H9 (cell line): ENCODE data around the gene SPESP1. TPM values are rescaled to one million over a fixed set of nuclear protein-coding genes. Genes with fewer than 3 reads are reported as not detected.

Experiments used
- DNase-seq: peaks from one replicate; pipeline ENCODE4 v3.0.0-alpha.2; 2017
- H2AFZ ChIP-seq: one replicate; pipeline ENCODE4 v1.6.1; 2013; ENCODE audit warnings: mild to moderate bottlenecking, low read length, control low read depth, moderate library complexity
- H2AK5ac ChIP-seq: 2 replicates; pipeline ENCODE4 v1.6.1; 2013; ENCODE audit warnings: low read length, control low read depth, mixed read lengths; ENCODE audit not compliant: insufficient read length
- H2BK120ac ChIP-seq: one replicate; pipeline ENCODE4 v1.6.1; 2013; ENCODE audit warnings: low read depth, mild to moderate bottlenecking, low read length, control low read depth, inconsistent platforms; ENCODE audit not compliant: poor library complexity, severe bottlenecking
- H2BK12ac ChIP-seq: 2 replicates; pipeline ENCODE4 v1.6.1; 2013; ENCODE audit warnings: low read length, control low read depth, mixed read lengths, low read depth; ENCODE audit not compliant: insufficient read length
- H2BK15ac ChIP-seq: 2 replicates; pipeline ENCODE4 v1.6.1; 2013; ENCODE audit warnings: low read depth, low read length, control low read depth
- H2BK20ac ChIP-seq: one replicate; pipeline ENCODE4 v1.6.1; 2013; ENCODE audit warnings: low read depth, mild to moderate bottlenecking, low read length, control low read depth, inconsistent platforms; ENCODE audit not compliant: poor library complexity, severe bottlenecking
- H2BK5ac ChIP-seq: 2 replicates; pipeline ENCODE4 v1.6.1; 2013; ENCODE audit warnings: low read length, control low read depth, mixed read lengths; ENCODE audit not compliant: insufficient read length
- H3K14ac ChIP-seq: 2 replicates; pipeline ENCODE4 v1.6.1; 2013; ENCODE audit warnings: low read length, control low read depth; ENCODE audit not compliant: insufficient read depth
- H3K18ac ChIP-seq: 2 replicates; pipeline ENCODE4 v1.6.1; 2013; ENCODE audit warnings: low read depth, mild to moderate bottlenecking, mixed read lengths, low read length, control low read depth; ENCODE audit not compliant: insufficient read length
- H3K23ac ChIP-seq: 2 replicates; pipeline ENCODE4 v1.6.1; 2013; ENCODE audit warnings: low read length, control low read depth, mixed read lengths, low read depth; ENCODE audit not compliant: insufficient read length
- H3K23me2 ChIP-seq: 2 replicates; pipeline ENCODE4 v1.6.1; 2013; ENCODE audit warnings: low read depth, mild to moderate bottlenecking, mixed read lengths, low read length, control low read depth; ENCODE audit not compliant: insufficient read length, poor library complexity, severe bottlenecking
- H3K27ac ChIP-seq: 2 replicates; pipeline ENCODE4 v1.5.1; 2013; ENCODE audit warnings: low read length, control low read depth, mixed read lengths, low read depth; ENCODE audit not compliant: insufficient read length
- H3K27me3 ChIP-seq: 2 replicates; pipeline ENCODE4 v1.6.1; 2013; ENCODE audit warnings: low read length, control low read depth, inconsistent platforms; ENCODE audit not compliant: insufficient read depth
- H3K4ac ChIP-seq: 2 replicates; pipeline ENCODE4 v1.6.1; 2013; ENCODE audit warnings: low read depth, mild to moderate bottlenecking, control low read depth, inconsistent platforms, low read length, moderate library complexity
- H3K4me1 ChIP-seq: 2 replicates; pipeline ENCODE4 v1.6.1; 2013; ENCODE audit warnings: low read length, control low read depth, inconsistent platforms; ENCODE audit not compliant: insufficient read depth
- H3K4me2 ChIP-seq: 2 replicates; pipeline ENCODE4 v1.6.1; 2013; ENCODE audit warnings: low read length, control low read depth, mixed read lengths; ENCODE audit not compliant: insufficient read length, insufficient read depth
- H3K56ac ChIP-seq: 2 replicates; pipeline ENCODE4 v1.6.1; 2013; ENCODE audit warnings: low read depth, mild to moderate bottlenecking, mixed read lengths, low read length, control low read depth; ENCODE audit not compliant: insufficient read length
- H3K79me1 ChIP-seq: 2 replicates; pipeline ENCODE4 v1.6.1; 2013; ENCODE audit warnings: low read depth, mild to moderate bottlenecking, moderate library complexity, low read length, control low read depth, inconsistent platforms; ENCODE audit not compliant: insufficient read depth, poor library complexity, severe bottlenecking
- H3K79me2 ChIP-seq: 2 replicates; pipeline ENCODE4 v1.6.1; 2013; ENCODE audit warnings: low read length, control low read depth, inconsistent platforms; ENCODE audit not compliant: insufficient read depth
- H3K9ac ChIP-seq: 2 replicates; pipeline ENCODE4 v1.6.1; 2013; ENCODE audit warnings: low read length, control low read depth, mixed read lengths; ENCODE audit not compliant: insufficient read length; ENCODE audit errors: extremely low read depth
- H3K9me3 ChIP-seq: one replicate; pipeline ENCODE4 v1.6.1; 2013; ENCODE audit warnings: low read depth, low read length, inconsistent platforms; ENCODE audit not compliant: control insufficient read depth
- H3T11ph ChIP-seq: one replicate; pipeline ENCODE4 v1.6.1; 2013; ENCODE audit warnings: mild to moderate bottlenecking, low read length, control low read depth, inconsistent platforms
- H4K20me1 ChIP-seq: one replicate; pipeline ENCODE4 v1.6.1; 2013; ENCODE audit not compliant: control insufficient read depth, insufficient read length, insufficient read depth
- H4K5ac ChIP-seq: 2 replicates; pipeline ENCODE4 v1.6.1; 2013; ENCODE audit warnings: low read depth, mild to moderate bottlenecking, mixed read lengths, low read length, control low read depth; ENCODE audit not compliant: insufficient read length
- H4K8ac ChIP-seq: replicated peaks from 2 replicates; pipeline ENCODE4 v1.6.1; 2013; ENCODE audit warnings: low read length, control low read depth, mixed read lengths, low read depth; ENCODE audit not compliant: insufficient read length
- H4K91ac ChIP-seq: 2 replicates; pipeline ENCODE4 v1.6.1; 2013; ENCODE audit warnings: low read depth, mild to moderate bottlenecking, moderate library complexity, mixed read lengths, low read length, control low read depth; ENCODE audit not compliant: insufficient read length
- H3K27ac Mint-ChIP-seq, 3 experiments: 2 replicates in 2 of 3; 3 replicates in 1 of 3; pipeline ENCODE4 v1.8.0; 2020 to 2021; ENCODE audit warnings: mixed read lengths in 3 of 3, mild to moderate bottlenecking in 1 of 3, moderate library complexity in 1 of 3
- H3K27me3 Mint-ChIP-seq: 2 replicates; pipeline ENCODE4 v1.8.0; 2021; ENCODE audit warnings: low read depth, mild to moderate bottlenecking, moderate library complexity, mixed read lengths
- H3K36me3 Mint-ChIP-seq, 3 experiments: 2 replicates in 2 of 3; 3 replicates in 1 of 3; pipeline ENCODE4 v1.8.0; 2020 to 2021; ENCODE audit warnings: low read depth in 3 of 3, mixed read lengths in 3 of 3; ENCODE audit not compliant: insufficient read depth in 1 of 3
- H3K4me1 Mint-ChIP-seq, 2 experiments: 2 replicates each; pipeline ENCODE4 v1.8.0; 2020; ENCODE audit warnings: mixed read lengths in 2 of 2
- H3K4me3 Mint-ChIP-seq, 2 experiments: 2 replicates in 1 of 2; 3 replicates in 1 of 2; pipeline ENCODE4 v1.8.0; 2020 to 2021; ENCODE audit warnings: mild to moderate bottlenecking in 2 of 2, mixed read lengths in 2 of 2, moderate library complexity in 1 of 2
- H3K9me3 Mint-ChIP-seq, 2 experiments: 2 replicates in 1 of 2; 3 replicates in 1 of 2; pipeline ENCODE4 v1.8.0; 2020; ENCODE audit warnings: mild to moderate bottlenecking in 2 of 2, mixed read lengths in 2 of 2, moderate library complexity in 1 of 2
- CTCF ChIP-seq: fragments of 200-600 bp; sonication (generic); conservative IDR thresholded peaks from 3 replicates; pipeline ENCODE4 v1.8.0; 2021; ENCODE audit warnings: antibody characterized with exemption, mild to moderate bottlenecking
- WGBS: extraction: QIAGEN DNeasy Blood & Tissue Kit; methylation state at CpG from one replicate; pipeline ENCODE4 v1.1.7; 2013; ENCODE audit warnings: missing lambda C conversion rate, low lambda C conversion rate, mixed read lengths; ENCODE audit not compliant: insufficient read length; ENCODE audit errors: extremely low coverage; 5-methylcytosine and 5-hydroxymethylcytosine counted together
- total RNA-seq: library from RNA; stranded (reverse); gene quantifications from 2 replicates; pipeline ENCODE4 v1.2.1, GENCODE V29; 2021

SPESP1 gene
- total RNA-seq, 1 experiment from 2014 or later, result not detected

GRCh38 chr15:68894208-68894607, 36.1 kb upstream of the SPESP1 start:
- Histone ChIP-seq H3K9me3 (no peaks in the 10 kb centered on the region), H3K56ac (no peak overlapping the region), H2BK15ac (no peak overlapping the region), H4K91ac (no peak overlapping the region), H3K9ac (no peak overlapping the region), H2BK12ac (no peak overlapping the region), H3K27me3 (no peaks in the 10 kb centered on the region), H3K23ac (no peak overlapping the region), H2BK120ac (no peak overlapping the region), H3K4ac (no peak overlapping the region), H3K79me1 (no peaks in the 10 kb centered on the region), H3K18ac (no peak overlapping the region), H3K4me1 (no peaks in the 10 kb centered on the region), H3K14ac (no peak overlapping the region), H3K4me2 (no peak overlapping the region), H2BK20ac (no peak overlapping the region), H2BK5ac (no peak overlapping the region), H3K23me2 (no peaks in the 10 kb centered on the region), H4K5ac (no peak overlapping the region), H4K8ac (no peak overlapping the region), H3T11ph (no peak overlapping the region), H2AK5ac (no peak overlapping the region), H2AFZ (no peak overlapping the region), H4K20me1 (no peaks in the 10 kb centered on the region), H3K79me2 (no peaks in the 10 kb centered on the region), H3K27ac (no peak overlapping the region)
- WGBS, result no CpG with 5 or more reads among the region's 1 CpG
- H3K27me3 Mint-ChIP-seq, result peaks cover 7% of the 10 kb centered on the region
- no peak for TF ChIP-seq CTCF
- H3K4me1 Mint-ChIP-seq, result no peaks in the 10 kb centered on the region
- H3K9me3 Mint-ChIP-seq, result no peaks in the 10 kb centered on the region
- DNase-seq, result no peak
- H3K4me3 Mint-ChIP-seq, result no peak overlapping the region
- H3K27ac Mint-ChIP-seq, result no peak overlapping the region
- no peaks in the 10 kb centered on the region for H3K36me3 Mint-ChIP-seq
